ENCODE measurements around the gene ETHE1. TPM values are rescaled to one million over a fixed set of nuclear protein-coding genes. Genes with fewer than 3 reads are reported as not detected.

Gene ETHE1
- total and polyA plus RNA-seq, 7 experiments from 2014 or later = 20.3 to 59.3 (median 25.4) TPM

DNA sequence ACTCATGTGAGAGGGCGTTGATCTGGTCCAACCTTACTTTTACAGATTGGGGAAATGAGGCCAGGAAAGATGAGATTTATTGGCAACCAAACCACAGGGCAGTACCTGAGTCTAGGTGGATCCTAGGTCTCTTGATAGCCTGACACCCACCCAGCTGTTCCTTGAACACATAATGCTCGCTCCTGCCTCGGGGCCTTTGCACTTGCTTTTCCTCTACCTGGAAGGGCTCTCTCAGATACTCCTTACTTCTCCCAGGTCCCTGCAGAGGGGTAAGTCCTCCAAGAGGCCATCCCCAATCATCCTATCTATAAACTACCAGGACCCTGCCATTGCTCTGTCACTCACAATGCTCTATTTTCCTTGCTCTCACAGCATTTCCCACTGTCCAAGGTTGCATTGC, 13.4 kb upstream of the ETHE1 start:
- Histone ChIP-seq H3K27me3 (ENCODE audit: control insufficient read depth in 2 of 2, insufficient read depth in 2 of 2, low read length in 2 of 2) (no peaks in the 10 kb centered on the region), H3K36me3 (ENCODE audit: control insufficient read depth in 2 of 3, insufficient read depth in 3 of 3, low read length in 3 of 3) (peaks cover 0 to 74% (median 14%) of the 10 kb centered on the region in 3 experiments), H3K27ac (ENCODE audit: low read depth, low read length) (no peak overlapping the region), H3K4me1 (ENCODE audit: control insufficient read depth in 2 of 2, insufficient read depth in 2 of 2, low read length in 2 of 2) (no peaks in the 10 kb centered on the region), H3K9me3 (ENCODE audit: control insufficient read depth in 2 of 3, low read length in 3 of 3) (peaks cover 0 to 10% (median 0%) of the 10 kb centered on the region in 3 experiments), H3K4me3 (ENCODE audit: low read length) (no peak overlapping the region)
- ATAC-seq = no peak
- peaks cover 13 to 67% (median 38%) of the 10 kb centered on the region in 5 donors for H3K36me3 Mint-ChIP-seq
- H3K4me3 Mint-ChIP-seq = no peak overlapping the region
- H3K27ac Mint-ChIP-seq = peak overlapping the region in 2 of 9 donors; percentile 2 to 65
- CTCF ChIA-PET = no interaction called here
- peaks cover 0 to 10% (median 2%) of the 10 kb centered on the region in 7 donors for H3K4me1 Mint-ChIP-seq
- H3K27me3 Mint-ChIP-seq = no peaks in the 10 kb centered on the region
- peaks cover 0 to 20% (median 7%) of the 10 kb centered on the region in 11 donors for H3K9me3 Mint-ChIP-seq
- intact Hi-C loops (cut with micrococcal nuclease) = no loop called here
- no peak for DNase-seq
- POLR2A ChIA-PET = no interaction called here

DNA sequence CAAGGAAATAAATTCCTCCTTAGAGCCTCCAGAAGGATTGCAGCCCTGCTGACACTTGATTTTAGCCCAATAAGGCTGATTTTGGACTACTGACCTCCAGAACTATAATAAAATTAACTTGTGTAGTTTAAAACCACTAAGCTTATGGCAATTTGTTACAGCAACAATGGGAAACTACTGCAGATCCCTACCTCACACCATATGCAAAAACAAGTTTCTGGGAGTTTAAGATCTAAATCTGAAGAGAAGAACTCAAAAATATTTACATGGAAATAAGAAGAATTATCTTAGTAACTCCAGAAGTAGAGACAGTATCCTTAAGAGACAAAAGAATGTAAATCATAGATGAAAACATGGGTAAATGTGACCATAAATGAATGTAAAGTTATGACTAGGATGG, 11.9 kb upstream of the ETHE1 start:
- Histone ChIP-seq H3K36me3 (ENCODE audit: control insufficient read depth in 2 of 3, insufficient read depth in 3 of 3, low read length in 3 of 3) (peaks cover 0 to 59% (median 8%) of the 10 kb centered on the region in 3 experiments), H3K27ac (ENCODE audit: low read depth, low read length) (no peak overlapping the region), H3K4me3 (ENCODE audit: low read length) (no peak overlapping the region), H3K27me3 (ENCODE audit: control insufficient read depth in 2 of 2, insufficient read depth in 2 of 2, low read length in 2 of 2) (no peaks in the 10 kb centered on the region), H3K9me3 (ENCODE audit: control insufficient read depth in 2 of 3, low read length in 3 of 3) (peaks cover 0 to 10% (median 0%) of the 10 kb centered on the region in 3 experiments), H3K4me1 (ENCODE audit: control insufficient read depth in 2 of 2, insufficient read depth in 2 of 2, low read length in 2 of 2) (peaks cover 3 to 5% of the 10 kb centered on the region in 2 donors)
- Mint-ChIP-seq H3K4me1 (peaks cover 2 to 13% (median 3%) of the 10 kb centered on the region in 7 donors), H3K27ac (peak overlapping the region in 1 of 9 donors; percentile 32), H3K9me3 (peaks cover 0 to 20% (median 7%) of the 10 kb centered on the region in 11 donors), H3K27me3 (no peaks in the 10 kb centered on the region), H3K4me3 (no peak overlapping the region), H3K36me3 (peaks cover 13 to 57% (median 38%) of the 10 kb centered on the region in 5 donors)
- CTCF ChIA-PET = interaction anchor here (0.6 to 4.1 kb wide), 2 partner anchors 16 to 62 kb away, joined by 3 to 20 read pairs; no protein-coding TSS in a partner anchor
- DNase-seq (no peak), ATAC-seq (no peak)
- POLR2A ChIA-PET = no interaction called here
- intact Hi-C loops (cut with micrococcal nuclease) = no loop called here

DNA sequence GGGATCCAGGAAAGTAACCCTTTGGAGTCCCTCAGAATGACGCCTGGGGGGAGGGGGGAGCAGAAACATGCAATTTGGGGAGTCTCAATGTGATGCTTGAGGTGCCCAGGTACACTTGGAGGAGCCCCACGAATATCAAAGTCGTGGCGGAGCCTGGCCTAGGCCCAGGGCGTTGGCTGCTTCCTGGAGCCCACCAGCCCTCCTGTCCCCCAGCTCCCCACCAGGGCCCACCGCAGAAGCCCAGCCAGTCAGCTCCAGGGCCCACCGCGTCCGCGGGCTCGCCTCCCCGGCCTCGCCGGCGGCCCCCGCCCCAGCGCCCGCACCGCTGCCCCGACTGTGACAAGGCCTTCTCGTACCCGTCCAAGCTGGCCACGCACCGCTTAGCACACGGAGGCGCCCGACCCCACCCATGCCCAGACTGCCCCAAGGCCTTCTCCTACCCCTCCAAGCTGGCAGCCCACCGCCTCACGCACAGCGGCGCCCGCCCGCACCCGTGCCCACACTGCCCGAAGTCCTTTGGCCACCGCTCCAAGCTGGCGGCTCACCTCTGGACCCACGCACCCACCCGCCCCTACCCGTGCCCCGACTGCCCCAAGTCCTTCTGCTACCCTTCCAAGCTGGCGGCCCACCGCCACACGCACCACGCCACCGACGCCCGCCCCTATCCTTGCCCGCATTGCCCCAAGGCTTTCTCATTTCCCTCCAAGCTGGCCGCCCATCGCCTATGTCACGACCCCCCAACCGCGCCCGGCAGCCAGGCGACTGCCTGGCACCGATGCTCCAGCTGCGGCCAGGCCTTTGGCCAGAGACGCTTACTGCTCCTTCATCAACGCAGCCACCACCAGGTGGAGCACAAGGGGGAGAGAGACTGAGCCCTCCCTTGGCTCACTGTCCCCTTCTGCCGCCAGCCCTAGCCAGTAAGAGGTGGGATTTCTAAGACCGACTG, 8.1 kb upstream of the ETHE1 start:
- DNase-seq (peak in 1 of 9 donors; percentile 2), ATAC-seq (no peak)
- H3K27me3 Mint-ChIP-seq = no peaks in the 10 kb centered on the region
- CTCF ChIA-PET = interaction anchor here (0.9 to 4.1 kb wide), 5 partner anchors 11 to 62 kb away, joined by 3 to 20 read pairs (median 6); no protein-coding TSS in a partner anchor
- Histone ChIP-seq H3K27me3 (ENCODE audit: control insufficient read depth in 2 of 2, insufficient read depth in 2 of 2, low read length in 2 of 2) (no peaks in the 10 kb centered on the region), H3K27ac (ENCODE audit: low read depth, low read length) (peak overlapping the region; percentile 68), H3K36me3 (ENCODE audit: control insufficient read depth in 2 of 3, insufficient read depth in 3 of 3, low read length in 3 of 3) (peaks cover 0 to 22% (median 0%) of the 10 kb centered on the region in 3 experiments), H3K9me3 (ENCODE audit: control insufficient read depth in 2 of 3, low read length in 3 of 3) (peaks cover 0 to 10% (median 0%) of the 10 kb centered on the region in 3 experiments), H3K4me3 (ENCODE audit: low read length) (no peak overlapping the region), H3K4me1 (ENCODE audit: control insufficient read depth in 2 of 2, insufficient read depth in 2 of 2, low read length in 2 of 2) (peaks cover 12 to 14% of the 10 kb centered on the region in 2 donors)
- H3K36me3 Mint-ChIP-seq = peaks cover 13 to 24% (median 22%) of the 10 kb centered on the region in 5 donors
- H3K4me3 Mint-ChIP-seq = peak overlapping the region in 3 of 10 donors; percentile 54 to 62 (median 61)
- POLR2A ChIA-PET = interaction anchor here (1.5 to 5.0 kb wide), 2 partner anchors 20 to 33 kb away, joined by 3 to 30 read pairs; no protein-coding TSS in a partner anchor
- peak overlapping the region; percentile 18 to 98 (median 87) for H3K27ac Mint-ChIP-seq
- intact Hi-C loops (cut with micrococcal nuclease) = loop anchor here in 1 of 2 donors (1.0 kb wide), 1 partner anchor 61 kb away; the partner anchor contains the start of genes IRGQ and ZNF576
- H3K4me1 Mint-ChIP-seq = peaks cover 5 to 27% (median 17%) of the 10 kb centered on the region in 7 donors
- H3K9me3 Mint-ChIP-seq = peaks cover 0 to 16% (median 7%) of the 10 kb centered on the region in 11 donors

DNA sequence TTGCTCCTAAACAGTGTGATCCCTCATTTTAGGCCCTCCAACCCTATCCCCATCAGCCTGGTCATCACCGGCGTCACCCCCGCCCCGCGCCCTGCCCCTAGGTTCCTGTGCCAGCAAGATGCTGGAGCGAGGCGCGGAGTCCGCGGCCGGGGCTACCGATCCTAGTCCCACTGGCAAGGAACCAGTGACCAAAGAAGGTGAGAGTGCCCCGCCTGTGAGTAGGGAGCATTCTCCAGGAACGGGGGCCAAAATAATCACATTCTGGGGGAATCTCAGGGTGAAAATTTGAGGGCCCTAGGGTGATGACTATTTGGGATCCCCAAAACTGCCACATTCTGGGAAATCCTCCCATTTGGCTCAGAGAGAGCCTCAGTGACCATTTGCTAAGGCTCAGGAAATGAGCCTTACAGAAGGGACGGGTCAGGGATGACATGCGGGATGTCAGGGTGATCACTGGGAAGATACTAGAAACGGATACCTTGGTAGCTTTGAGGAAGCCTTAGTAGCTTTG, 7.4 kb upstream of the ETHE1 start:
- H3K4me1 ChIP-seq (ENCODE audit: control insufficient read depth in 2 of 2, insufficient read depth in 2 of 2, low read length in 2 of 2) = peaks cover 12 to 14% of the 10 kb centered on the region in 2 donors
- Mint-ChIP-seq H3K36me3 (peaks cover 12 to 18% (median 16%) of the 10 kb centered on the region in 5 donors), H3K4me1 (peaks cover 5 to 27% (median 17%) of the 10 kb centered on the region in 7 donors), H3K9me3 (peaks cover 0 to 12% (median 6%) of the 10 kb centered on the region in 11 donors), H3K27ac (peak overlapping the region; percentile 90 to 98 (median 95)), H3K27me3 (no peaks in the 10 kb centered on the region), H3K4me3 (peak overlapping the region; percentile 88 to 98 (median 95))
- intact Hi-C loops (cut with micrococcal nuclease) = loop anchor here in 1 of 2 donors (1.0 kb wide), 1 partner anchor 62 kb away; the partner anchor contains the start of genes IRGQ and ZNF576
- no peaks in the 10 kb centered on the region for H3K27me3 ChIP-seq (ENCODE audit: control insufficient read depth in 2 of 2, insufficient read depth in 2 of 2, low read length in 2 of 2)
- POLR2A ChIA-PET = interaction anchor here (1.0 to 5.0 kb wide), 7 partner anchors 10 to 95 kb away, joined by 3 to 30 read pairs (median 8); partner anchors contain the start of genes IRGQ and ZNF576
- H3K9me3 ChIP-seq (ENCODE audit: control insufficient read depth in 2 of 3, low read length in 3 of 3) = peaks cover 0 to 10% (median 0%) of the 10 kb centered on the region in 3 experiments
- no peak overlapping the region for H3K4me3 ChIP-seq (ENCODE audit: low read length)
- H3K27ac ChIP-seq (ENCODE audit: low read depth, low read length) = peak overlapping the region; percentile 68
- CTCF ChIA-PET = interaction anchor here (0.9 to 2.0 kb wide), 2 partner anchors 10 to 21 kb away, joined by 3 to 6 read pairs; no protein-coding TSS in a partner anchor
- no peak for ATAC-seq
- H3K36me3 ChIP-seq (ENCODE audit: control insufficient read depth in 2 of 3, insufficient read depth in 3 of 3, low read length in 3 of 3) = peaks cover 0 to 15% (median 0%) of the 10 kb centered on the region in 3 experiments
- DNase-seq = no peak

DNA sequence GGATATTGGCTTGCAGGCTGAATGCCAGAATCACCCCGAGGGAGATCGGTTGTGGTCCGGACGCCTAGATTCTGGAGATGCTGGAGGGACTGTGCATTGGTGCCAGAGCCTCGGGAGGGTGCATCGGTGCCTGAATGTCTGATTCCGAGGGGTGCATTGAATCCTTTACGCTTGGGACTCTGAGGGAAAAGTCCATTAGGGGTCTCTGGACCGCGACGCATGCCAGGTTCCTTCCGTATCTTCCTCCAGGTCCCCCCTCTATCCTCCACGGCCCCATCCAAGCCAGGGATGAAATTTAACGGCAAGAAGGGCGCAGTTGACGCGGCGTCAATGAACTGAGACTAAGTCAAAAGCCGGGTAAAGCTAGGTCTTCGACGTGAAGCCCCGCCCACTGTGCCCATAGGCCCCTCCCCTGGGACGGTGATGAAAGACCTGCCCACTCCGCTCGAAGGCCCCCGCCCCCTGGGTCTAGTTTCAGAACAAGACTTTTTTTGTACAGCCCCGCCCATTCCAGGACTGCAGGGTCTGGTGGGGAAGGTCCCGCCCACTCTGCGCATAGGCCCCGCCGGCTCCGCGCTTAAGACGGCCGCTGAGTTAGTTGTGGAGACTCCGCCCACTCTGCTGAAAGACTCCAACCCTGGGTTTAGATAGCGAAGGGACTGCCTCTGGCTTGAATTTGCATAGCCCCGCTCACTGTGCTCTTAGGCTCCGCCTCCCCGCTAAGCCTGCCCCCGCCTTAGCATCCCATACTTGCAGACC, 6.7 kb upstream of the ETHE1 start:
- Histone ChIP-seq H3K36me3 (ENCODE audit: control insufficient read depth in 2 of 3, insufficient read depth in 3 of 3, low read length in 3 of 3) (peaks cover 0 to 9% (median 0%) of the 10 kb centered on the region in 3 experiments), H3K4me3 (ENCODE audit: low read length) (peak overlapping the region; percentile 98), H3K27ac (ENCODE audit: low read depth, low read length) (peak overlapping the region; percentile 68), H3K9me3 (ENCODE audit: control insufficient read depth in 2 of 3, low read length in 3 of 3) (peaks cover 0 to 3% (median 0%) of the 10 kb centered on the region in 3 experiments), H3K27me3 (ENCODE audit: control insufficient read depth in 2 of 2, insufficient read depth in 2 of 2, low read length in 2 of 2) (no peaks in the 10 kb centered on the region), H3K4me1 (ENCODE audit: control insufficient read depth in 2 of 2, insufficient read depth in 2 of 2, low read length in 2 of 2) (peaks cover 12 to 14% of the 10 kb centered on the region in 2 donors)
- intact Hi-C loops (cut with micrococcal nuclease) = loop anchor here (1.0 to 2.0 kb wide), 9 partner anchors 8 to 135 kb away; partner anchors contain the start of genes IRGQ (in 2 of the 2), PHLDB3 (in 2 of the 2), PINLYP (in 2 of the 2) and XRCC1 (in 2 of the 2)
- Mint-ChIP-seq H3K36me3 (peaks cover 6 to 12% (median 10%) of the 10 kb centered on the region in 5 donors), H3K27me3 (no peaks in the 10 kb centered on the region), H3K4me1 (peaks cover 5 to 27% (median 17%) of the 10 kb centered on the region in 7 donors), H3K9me3 (peaks cover 0 to 5% (median 2%) of the 10 kb centered on the region in 11 donors), H3K4me3 (peak overlapping the region; percentile 88 to 98 (median 95)), H3K27ac (peak overlapping the region; percentile 90 to 98 (median 95))
- DNase-seq = peak; percentile 82 to 98 (median 90)
- ChIA-PET POLR2A (interaction anchor here (0.7 to 5.0 kb wide), 18 partner anchors 9 to 115 kb away, joined by 3 to 30 read pairs (median 6); partner anchors contain the start of genes IRGQ, PHLDB3, XRCC1 and ZNF576), CTCF (interaction anchor here (0.7 to 2.0 kb wide), 5 partner anchors 9 to 98 kb away, joined by 3 to 12 read pairs (median 3); no protein-coding TSS in a partner anchor)
- peak; percentile 89 for ATAC-seq

All from naive thymus-derived CD4-positive, alpha-beta T cell (primary cell).